DND-41 (cell line): ENCODE data around the gene AKR1A1.

ENCODE experiments used
- CTCF ChIP-seq: IDR thresholded peaks from 2 replicates; pipeline ENCODE4 v1.5.1; 2012; ENCODE audit warnings: borderline replicate concordance, low read length, moderate library complexity, mild to moderate bottlenecking; ENCODE audit not compliant: poor library complexity, severe bottlenecking; ENCODE audit errors: extremely low read depth
- EZH2 ChIP-seq: IDR thresholded peaks from 3 replicates; pipeline ENCODE4 v1.6.1; 2012; ENCODE audit warnings: borderline replicate concordance, low read depth, mild to moderate bottlenecking, moderate library complexity, low read length, inconsistent platforms; ENCODE audit not compliant: severe bottlenecking

- TF ChIP-seq CTCF (peak; percentile 14), EZH2 (no peak)
Observed at GRCh38 chr1:45508295-45509151, 42.1 kb upstream of the AKR1A1 start.
